Activated naive CD4-positive, alpha-beta T cell treated with anti-CD3 and anti-CD28 coated beads, Interleukin-2, amount 10 ng/mL, durations not matched to agents 7 days and 5 days (primary cell): Measurements from ENCODE around the gene KRT7.

Experiments
- CTCF ChIA-PET: fragments of 350-600 bp; sonication (Branson Sonifier 250); formaldehyde crosslinking; loops from one replicate; lab custom pipeline; 2021; ENCODE audit warnings: antibody characterized with exemption; lab: Charles Lee
- DNase-seq: peaks from one replicate; pipeline ENCODE4 v3.0.0-alpha.2; 2020
- H3K27ac Mint-ChIP-seq: one replicate; pipeline ENCODE4 v1.8.0; 2021; ENCODE audit warnings: mild to moderate bottlenecking, moderate library complexity, mixed read lengths
- H3K27me3 Mint-ChIP-seq: one replicate; pipeline ENCODE4 v1.8.0; 2021; ENCODE audit warnings: mild to moderate bottlenecking, mixed read lengths
- H3K36me3 Mint-ChIP-seq: one replicate; pipeline ENCODE4 v1.8.0; 2021; ENCODE audit warnings: mixed read lengths
- H3K4me1 Mint-ChIP-seq: one replicate; pipeline ENCODE4 v1.8.0; 2021; ENCODE audit warnings: mixed read lengths
- H3K4me3 Mint-ChIP-seq: one replicate; pipeline ENCODE4 v1.8.0; 2021; ENCODE audit warnings: mild to moderate bottlenecking, moderate library complexity, mixed read lengths
- H3K9me3 Mint-ChIP-seq: one replicate; pipeline ENCODE4 v1.8.0; 2021; ENCODE audit warnings: mixed read lengths

Gene KRT7

DNA sequence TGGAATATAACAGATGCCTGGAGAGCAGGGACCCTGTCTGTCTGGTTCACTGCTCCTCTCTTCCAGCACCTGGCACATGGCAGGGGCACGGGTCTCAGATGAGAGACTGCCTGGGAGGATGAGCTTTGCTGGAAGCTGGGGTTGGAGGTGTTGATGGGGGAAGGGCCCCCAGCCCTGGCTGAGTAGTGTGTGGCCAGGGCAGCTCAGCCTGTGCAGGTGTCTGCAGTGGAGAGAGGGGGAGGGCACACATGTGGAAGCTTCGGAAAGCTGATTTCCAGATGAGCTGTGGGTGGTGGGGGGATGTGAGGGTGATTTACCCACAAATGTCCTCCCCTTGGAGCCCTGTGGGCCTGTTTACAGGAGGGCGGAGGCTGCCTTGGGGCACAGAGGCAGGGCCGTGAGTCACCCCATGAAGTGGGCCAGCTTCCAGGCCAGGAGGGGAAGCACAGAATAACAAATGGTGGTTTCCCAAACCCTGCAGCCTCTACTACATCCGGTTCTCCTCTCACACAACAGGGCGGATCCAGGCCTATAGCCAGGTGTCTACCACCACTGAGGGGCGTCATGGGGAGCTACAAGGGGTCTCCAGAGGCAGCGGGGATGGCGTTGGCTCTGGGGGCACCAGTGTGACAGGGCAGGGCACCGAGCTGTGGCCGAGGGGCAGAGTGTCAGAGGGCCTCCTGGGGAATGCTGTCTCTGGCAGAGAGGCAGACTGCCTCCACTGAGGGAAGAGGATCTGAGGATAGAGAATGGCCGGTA lies 11.0 kb downstream of the KRT7 start:
- H3K9me3 Mint-ChIP-seq = no peaks in the 10 kb centered on the region
- peak overlapping the region; percentile 43 for H3K4me3 Mint-ChIP-seq
- DNase-seq = peak; percentile 77
- peaks cover 29% of the 10 kb centered on the region for H3K27me3 Mint-ChIP-seq
- peaks cover 56% of the 10 kb centered on the region for H3K4me1 Mint-ChIP-seq
- peaks cover 4% of the 10 kb centered on the region for H3K36me3 Mint-ChIP-seq
- CTCF ChIA-PET = interaction anchor here (0.6 to 3.0 kb wide), 6 partner anchors 18 to 83 kb away, joined by 3 to 16 read pairs (median 4); no protein-coding TSS in a partner anchor
- H3K27ac Mint-ChIP-seq = peak overlapping the region; percentile 91

GRCh38 chr12:52244615-52244994 lies 11.6 kb downstream of the KRT7 start:
- H3K27ac Mint-ChIP-seq = peak overlapping the region; percentile 91
- DNase-seq = no peak
- CTCF ChIA-PET = interaction anchor here (0.6 to 3.0 kb wide), 5 partner anchors 19 to 83 kb away, joined by 3 to 16 read pairs (median 4); no protein-coding TSS in a partner anchor
- H3K27me3 Mint-ChIP-seq = peaks cover 29% of the 10 kb centered on the region
- H3K4me1 Mint-ChIP-seq = peaks cover 60% of the 10 kb centered on the region
- H3K36me3 Mint-ChIP-seq = peaks cover 4% of the 10 kb centered on the region
- H3K4me3 Mint-ChIP-seq = peak overlapping the region; percentile 43
- H3K9me3 Mint-ChIP-seq = no peaks in the 10 kb centered on the region

DNA sequence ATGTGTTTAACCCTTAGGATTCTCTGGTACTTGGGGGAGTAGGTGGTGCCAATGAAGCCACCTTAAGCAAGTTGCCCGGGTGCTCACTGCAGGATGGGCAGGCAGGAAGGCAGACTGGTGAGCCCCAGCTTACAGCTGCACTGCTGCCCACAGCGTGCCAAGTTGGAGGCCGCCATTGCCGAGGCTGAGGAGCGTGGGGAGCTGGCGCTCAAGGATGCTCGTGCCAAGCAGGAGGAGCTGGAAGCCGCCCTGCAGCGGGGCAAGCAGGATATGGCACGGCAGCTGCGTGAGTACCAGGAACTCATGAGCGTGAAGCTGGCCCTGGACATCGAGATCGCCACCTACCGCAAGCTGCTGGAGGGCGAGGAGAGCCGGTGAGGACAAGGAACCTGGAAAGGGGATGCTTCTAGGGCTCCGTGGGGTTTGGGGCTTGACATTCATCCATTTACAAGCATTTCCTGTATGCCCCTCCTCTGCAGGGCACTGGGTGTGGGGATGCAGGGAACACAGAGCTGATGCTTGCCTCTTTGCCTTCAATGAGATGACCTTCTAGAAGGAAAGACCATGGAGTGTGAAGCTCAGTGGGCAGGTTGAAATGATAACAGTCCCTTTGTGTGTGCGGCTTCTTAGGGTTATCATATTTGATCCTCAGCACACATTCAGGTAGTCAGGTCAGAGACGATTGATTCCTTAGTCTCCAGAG lies 12.4 kb downstream of the KRT7 start:
- Mint-ChIP-seq H3K4me3 (no peak overlapping the region), H3K9me3 (no peaks in the 10 kb centered on the region), H3K27ac (no peak overlapping the region), H3K36me3 (peaks cover 8% of the 10 kb centered on the region), H3K27me3 (peaks cover 34% of the 10 kb centered on the region), H3K4me1 (peaks cover 65% of the 10 kb centered on the region)
- DNase-seq = no peak
- CTCF ChIA-PET = interaction anchor here (2.7 to 3.0 kb wide), 2 partner anchors 23 to 33 kb away, joined by 11 to 16 read pairs; no protein-coding TSS in a partner anchor

DNA sequence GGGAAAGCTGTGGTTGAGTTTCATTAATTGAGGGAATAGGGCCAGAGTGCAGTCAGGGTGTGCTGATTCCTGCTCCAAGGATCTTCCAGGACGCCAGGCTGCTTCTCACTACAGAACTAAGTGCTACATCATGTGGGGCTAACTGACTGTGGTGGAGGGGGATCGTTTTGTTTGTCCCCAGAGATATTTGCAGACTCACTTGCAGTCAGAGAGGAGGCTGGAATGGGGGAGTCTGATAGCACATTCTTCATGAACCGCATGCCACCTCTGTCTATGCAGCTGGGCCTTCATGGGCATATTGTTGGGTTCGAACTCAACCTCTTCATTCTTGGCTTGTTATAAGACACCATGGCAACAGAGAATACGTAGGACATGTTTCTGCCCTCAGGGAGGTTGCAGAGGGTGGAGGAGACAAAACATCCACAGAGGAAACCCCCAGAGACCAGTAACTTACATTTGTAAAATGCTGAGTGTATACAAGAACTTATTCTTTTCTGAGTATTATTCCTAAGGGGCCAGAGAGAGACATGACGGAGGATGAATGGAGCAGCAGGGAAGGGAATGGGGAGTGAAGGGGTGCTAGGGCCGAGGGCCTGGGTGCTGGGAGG lies 13.0 kb downstream of the KRT7 start:
- peaks cover 36% of the 10 kb centered on the region for H3K27me3 Mint-ChIP-seq
- DNase-seq = no peak
- peaks cover 70% of the 10 kb centered on the region for H3K4me1 Mint-ChIP-seq
- H3K4me3 Mint-ChIP-seq = no peak overlapping the region
- CTCF ChIA-PET = no interaction called here
- peaks cover 10% of the 10 kb centered on the region for H3K36me3 Mint-ChIP-seq
- peak overlapping the region; percentile 22 for H3K27ac Mint-ChIP-seq
- no peaks in the 10 kb centered on the region for H3K9me3 Mint-ChIP-seq

GRCh38 chr12:52246720-52247621 lies 13.9 kb downstream of the KRT7 start:
- Mint-ChIP-seq H3K27ac (peak overlapping the region; percentile 62), H3K4me3 (no peak overlapping the region)
- CTCF ChIA-PET = interaction anchor here (1.2 kb wide), 1 partner anchor 32 kb away, joined by 3 read pairs; no protein-coding TSS in a partner anchor

DNA sequence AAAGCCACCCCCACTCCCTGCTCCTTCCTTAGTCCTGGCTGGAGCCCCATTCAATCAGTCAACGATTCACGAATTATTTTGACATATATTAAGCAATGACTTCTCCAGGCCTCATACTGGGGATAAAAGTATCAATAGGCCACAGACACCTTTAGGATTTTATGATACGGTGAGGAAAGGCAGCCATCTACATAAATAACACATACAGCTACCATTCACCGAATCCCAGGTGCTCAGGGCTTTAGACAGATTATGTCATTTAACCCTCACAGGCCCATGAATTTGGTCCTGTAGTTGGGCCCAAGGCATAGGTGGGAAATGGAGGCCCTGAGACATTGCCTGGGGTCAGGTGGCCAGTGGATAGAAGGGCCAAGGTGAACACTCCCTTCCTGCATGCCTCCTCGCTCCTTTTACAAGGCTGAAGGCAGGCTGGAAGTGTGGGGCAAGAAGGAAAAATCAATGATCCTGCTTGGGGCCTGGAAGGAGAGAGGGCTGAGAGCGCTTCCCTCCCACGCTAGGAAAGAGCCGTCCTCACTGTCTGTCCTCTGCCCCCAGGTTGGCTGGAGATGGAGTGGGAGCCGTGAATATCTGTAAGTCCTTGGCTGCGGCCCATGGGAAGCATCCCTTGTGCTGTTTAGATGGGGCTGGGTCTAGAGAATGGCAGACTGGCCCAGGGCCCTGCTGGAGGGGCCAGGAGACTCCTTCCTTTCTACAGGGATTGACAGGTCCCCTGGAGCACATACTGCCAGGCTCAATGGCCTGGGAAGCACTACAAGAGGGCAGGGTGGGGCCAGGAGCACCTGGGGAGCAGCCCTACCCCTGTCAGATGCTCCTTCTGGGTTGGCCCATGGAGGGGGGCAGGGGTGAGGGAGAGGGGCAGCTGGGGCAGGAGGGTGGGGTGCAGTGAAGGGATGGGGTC lies 14.8 kb downstream of the KRT7 start:
- CTCF ChIA-PET = interaction anchor here (1.2 kb wide), 1 partner anchor 31 kb away, joined by 3 read pairs; no protein-coding TSS in a partner anchor
- Mint-ChIP-seq H3K27ac (peak overlapping the region; percentile 62), H3K4me3 (no peak overlapping the region), H3K9me3 (peaks cover 3% of the 10 kb centered on the region), H3K27me3 (peaks cover 31% of the 10 kb centered on the region), H3K4me1 (peaks cover 85% of the 10 kb centered on the region), H3K36me3 (peaks cover 21% of the 10 kb centered on the region)
- peak; percentile 17 for DNase-seq

More at GRCh38 chr12:52246720-52247621, 13.9 kb downstream of the KRT7 start:
- H3K27me3 Mint-ChIP-seq = peaks cover 31% of the 10 kb centered on the region
- no peak for DNase-seq
- H3K36me3 Mint-ChIP-seq = peaks cover 18% of the 10 kb centered on the region
- H3K4me1 Mint-ChIP-seq = peaks cover 79% of the 10 kb centered on the region
- peaks cover 3% of the 10 kb centered on the region for H3K9me3 Mint-ChIP-seq

- DNase-seq = peak; percentile 11
- CTCF ChIA-PET = no interaction called here
- Mint-ChIP-seq H3K9me3 (peaks cover 3% of the 10 kb centered on the region), H3K36me3 (peaks cover 20% of the 10 kb centered on the region), H3K27me3 (peaks cover 33% of the 10 kb centered on the region), H3K4me3 (no peak overlapping the region), H3K4me1 (peaks cover 81% of the 10 kb centered on the region), H3K27ac (no peak overlapping the region)
Observed at GRCh38 chr12:52248541-52249461, 15.8 kb downstream of the KRT7 start.

GRCh38 chr12:52249511-52250047 lies 16.5 kb downstream of the KRT7 start:
- Mint-ChIP-seq H3K27me3 (peaks cover 38% of the 10 kb centered on the region), H3K36me3 (peaks cover 20% of the 10 kb centered on the region), H3K27ac (peak overlapping the region; percentile 39), H3K4me3 (no peak overlapping the region), H3K9me3 (peaks cover 3% of the 10 kb centered on the region), H3K4me1 (peaks cover 78% of the 10 kb centered on the region)
- peak; percentile 18 for DNase-seq
- CTCF ChIA-PET = interaction anchor here (2.4 kb wide), 1 partner anchor 28 kb away, joined by 9 read pairs; no protein-coding TSS in a partner anchor

GRCh38 chr12:52250048-52250990 lies 17.3 kb downstream of the KRT7 start:
- Mint-ChIP-seq H3K4me1 (peaks cover 74% of the 10 kb centered on the region), H3K27me3 (peaks cover 45% of the 10 kb centered on the region), H3K9me3 (peaks cover 3% of the 10 kb centered on the region), H3K36me3 (peaks cover 20% of the 10 kb centered on the region), H3K27ac (peak overlapping the region; percentile 31), H3K4me3 (no peak overlapping the region)
- peak; percentile 18 for DNase-seq
- CTCF ChIA-PET = interaction anchor here (2.4 kb wide), 1 partner anchor 28 kb away, joined by 9 read pairs; no protein-coding TSS in a partner anchor

GRCh38 chr12:52251367-52252051 lies 18.5 kb downstream of the KRT7 start:
- Mint-ChIP-seq H3K4me1 (peaks cover 62% of the 10 kb centered on the region), H3K36me3 (peaks cover 20% of the 10 kb centered on the region), H3K9me3 (peaks cover 3% of the 10 kb centered on the region), H3K4me3 (no peak overlapping the region), H3K27ac (peak overlapping the region; percentile 96), H3K27me3 (peaks cover 57% of the 10 kb centered on the region)
- CTCF ChIA-PET = interaction anchor here (0.7 to 2.4 kb wide), 6 partner anchors 10 to 29 kb away, joined by 3 to 9 read pairs (median 5); no protein-coding TSS in a partner anchor
- DNase-seq = peak; percentile 52
